HG03060 (cell line): ENCODE measurements around the gene CD164.
"Not testable (repeated sequence)": the region's sequence is repeated elsewhere in the genome, so short reads cannot be mapped to it uniquely, and the experiment has no call there.

Experiments
- ATAC-seq: cut with Tn5 transposase; IDR thresholded peaks from one replicate; pipeline ENCODE4 v1.9.1; 2021; ENCODE audit warnings: low read depth, moderate number of reproducible peaks; ENCODE audit not compliant: unreplicated experiment

The CD164 gene

GRCh38 chr6:109344226-109344625 lies 38.0 kb downstream of the CD164 start:
- ATAC-seq = no peak

GRCh38 chr6:109343518-109343917 lies 38.7 kb downstream of the CD164 start:
- ATAC-seq = no peak

- ATAC-seq = no peak
These were observed 39.4 kb downstream of the CD164 start for GRCh38 chr6:109342911-109343310.

- no peak for ATAC-seq
These were observed 39.8 kb downstream of the CD164 start for GRCh38 chr6:109342506-109342905.

DNA sequence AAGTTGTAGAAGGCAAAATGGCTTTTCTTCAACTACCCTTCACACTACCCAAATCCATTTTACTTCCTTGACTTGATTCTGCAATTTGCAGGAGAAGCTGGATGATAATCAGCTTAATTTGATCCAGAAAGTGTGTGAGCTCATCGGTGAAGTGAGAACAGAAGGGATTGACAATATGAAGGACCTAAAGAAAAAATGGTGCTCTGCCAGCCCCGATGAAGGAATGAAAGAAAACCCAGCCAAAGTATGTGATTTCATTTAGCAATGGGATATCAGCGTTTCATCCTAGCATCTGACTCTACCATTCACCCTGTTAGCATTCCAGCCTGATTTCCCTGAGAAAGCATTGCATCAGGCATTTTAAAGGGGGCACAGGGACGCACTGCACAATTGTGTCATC lies 41.5 kb downstream of the CD164 start:
- no peak for ATAC-seq

DNA sequence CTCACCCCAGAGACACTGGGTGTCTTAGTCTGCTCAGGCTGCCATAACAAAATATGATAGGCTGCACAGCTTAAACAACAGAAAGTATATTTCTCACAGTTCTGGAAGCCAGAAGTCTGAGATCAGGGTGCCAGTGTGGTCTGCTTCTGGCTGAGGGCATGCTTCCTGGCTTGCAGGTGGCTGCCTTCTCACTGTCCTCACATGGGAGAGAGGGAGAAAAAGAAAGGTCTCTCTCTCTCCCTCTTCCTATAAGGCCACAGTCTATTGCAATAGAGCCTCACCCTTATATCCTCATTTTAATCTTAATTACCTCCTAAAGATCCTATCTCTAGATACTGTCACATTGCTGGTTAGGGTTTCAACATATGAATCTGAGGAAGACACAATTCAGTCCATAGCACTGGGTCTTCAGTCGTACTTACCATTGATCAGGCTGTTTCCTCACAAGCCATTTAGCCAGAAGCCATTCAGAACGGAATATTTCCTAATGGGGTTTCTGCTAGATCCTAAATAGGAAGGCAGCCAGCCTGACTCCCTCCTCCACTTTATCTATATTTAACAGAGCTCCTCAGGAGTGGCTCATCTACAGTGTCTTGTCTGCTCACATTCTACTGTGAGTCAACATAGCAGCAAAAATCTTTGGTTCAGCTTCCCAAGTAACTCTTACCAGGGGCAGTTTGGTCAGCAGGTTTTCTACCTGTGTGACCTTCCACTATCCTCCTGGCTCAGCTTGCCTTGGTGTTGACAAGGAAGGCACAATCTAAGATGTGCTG lies 42.2 kb downstream of the CD164 start:
- ATAC-seq = no peak

GRCh38 chr6:109336221-109336961 lies 45.9 kb downstream of the CD164 start:
- ATAC-seq = no peak

DNA sequence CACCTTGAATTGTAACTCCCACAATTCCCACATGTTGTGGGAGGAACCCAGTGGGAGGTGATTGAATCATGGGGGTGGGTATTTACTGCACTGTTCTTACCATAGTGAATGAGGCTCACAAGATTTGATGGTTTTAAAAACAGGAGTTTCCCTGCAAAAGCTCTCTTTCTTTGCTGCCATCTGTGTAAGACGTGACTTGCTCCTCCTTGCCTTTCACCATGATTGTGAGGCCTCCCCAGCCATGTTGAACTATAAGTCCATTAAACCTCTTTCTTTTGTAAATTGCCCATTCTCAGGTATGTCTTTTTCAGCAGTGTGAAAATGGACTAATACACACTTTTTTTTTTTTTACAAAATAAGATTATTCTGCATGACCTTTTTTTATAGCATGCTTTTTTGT lies 48.4 kb downstream of the CD164 start:
- ATAC-seq = not testable (repeated sequence)

- no peak for ATAC-seq
These were observed 49.5 kb downstream of the CD164 start for GRCh38 chr6:109332748-109333147.

DNA sequence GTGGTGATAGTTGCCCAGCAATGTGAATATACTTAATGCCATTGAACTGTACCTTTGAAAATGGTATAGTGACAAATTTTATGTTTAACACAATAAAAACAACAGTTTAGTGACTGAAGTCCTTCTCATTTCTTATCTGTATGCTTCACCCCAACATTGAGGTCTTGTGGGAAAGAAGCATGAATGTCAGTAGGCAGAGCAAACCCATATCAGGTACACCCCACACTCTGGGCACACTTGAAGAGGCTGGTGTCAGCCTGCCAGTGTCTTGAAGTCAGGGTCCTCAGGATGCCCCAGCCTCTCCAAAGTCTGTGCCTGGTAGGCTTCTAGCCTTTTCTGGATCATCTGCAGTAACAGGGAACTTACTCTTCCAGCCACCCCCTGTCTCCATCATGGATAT lies 51.2 kb downstream of the CD164 start:
- ATAC-seq = no peak

DNA sequence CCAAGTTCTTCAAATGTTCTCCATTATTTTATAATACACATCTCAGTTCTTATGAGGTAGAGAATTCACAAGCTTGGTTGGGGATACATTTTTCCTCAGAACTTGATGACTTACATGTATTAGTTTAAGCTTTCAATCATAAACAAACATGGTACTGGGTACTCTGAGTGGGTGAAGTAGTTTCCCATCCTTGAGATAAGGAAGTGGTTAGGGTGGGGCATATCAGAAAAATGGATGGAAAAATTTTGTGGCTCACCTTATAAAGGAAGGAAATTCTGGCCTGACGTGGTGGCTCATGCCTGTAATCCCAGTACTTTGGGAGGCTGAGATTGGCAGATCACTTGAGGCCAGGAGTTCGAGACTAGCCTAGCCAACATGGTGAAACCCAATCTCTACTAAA lies 52.0 kb downstream of the CD164 start:
- ATAC-seq = no peak

GRCh38 chr6:109328629-109329028 lies 53.6 kb downstream of the CD164 start:
- ATAC-seq = no peak

DNA sequence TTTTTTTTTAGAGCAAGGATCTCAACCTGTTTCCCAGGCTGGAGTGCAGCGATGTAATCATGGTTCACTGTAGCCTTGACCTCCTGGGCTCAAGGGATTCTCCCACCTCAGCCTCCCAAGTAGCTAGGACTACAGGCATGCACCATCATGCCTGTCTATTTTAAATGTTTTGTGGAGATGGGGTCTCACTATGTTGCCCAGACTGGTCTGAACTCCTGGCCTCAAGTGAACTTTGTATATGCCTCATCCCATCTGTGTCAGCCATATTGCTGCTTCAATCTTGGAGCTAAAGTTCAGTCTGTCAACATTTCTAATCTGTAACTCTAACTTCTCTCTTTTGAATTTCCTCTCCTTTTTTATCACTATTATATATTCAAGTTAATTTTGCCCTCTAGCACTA lies 54.3 kb downstream of the CD164 start:
- ATAC-seq = no peak

- ATAC-seq = no peak
These were observed 54.8 kb downstream of the CD164 start for GRCh38 chr6:109327491-109327890.

- no peak for ATAC-seq
These were observed 55.9 kb downstream of the CD164 start for GRCh38 chr6:109326351-109326750.

GRCh38 chr6:109325400-109325801 lies 56.9 kb downstream of the CD164 start:
- ATAC-seq = no peak

DNA sequence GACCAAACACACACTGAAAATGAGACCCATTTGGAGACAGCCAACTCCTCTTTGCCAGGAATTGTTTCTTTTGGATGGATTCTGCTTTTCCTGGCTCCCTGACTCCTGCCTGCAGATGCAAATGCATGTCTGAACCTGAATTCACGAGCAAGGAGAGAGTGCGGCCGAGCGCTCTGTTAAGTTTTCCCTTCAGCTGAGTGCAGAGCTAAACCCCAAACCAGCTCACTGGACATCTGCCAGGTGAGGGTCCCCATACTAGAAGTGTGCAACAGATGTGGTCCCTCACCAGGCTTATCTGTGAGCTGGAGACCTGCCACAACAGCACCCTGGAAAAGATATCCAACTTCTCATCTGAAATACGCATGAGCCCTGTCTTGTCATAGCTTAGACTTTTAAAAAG lies 59.0 kb downstream of the CD164 start:
- ATAC-seq = no peak

- no peak for ATAC-seq
These were observed 59.4 kb downstream of the CD164 start for GRCh38 chr6:109322825-109323224.

GRCh38 chr6:109321752-109322151 lies 60.5 kb downstream of the CD164 start:
- ATAC-seq = no peak

- no peak for ATAC-seq
These were observed 62.2 kb downstream of the CD164 start for GRCh38 chr6:109320072-109320471.

DNA sequence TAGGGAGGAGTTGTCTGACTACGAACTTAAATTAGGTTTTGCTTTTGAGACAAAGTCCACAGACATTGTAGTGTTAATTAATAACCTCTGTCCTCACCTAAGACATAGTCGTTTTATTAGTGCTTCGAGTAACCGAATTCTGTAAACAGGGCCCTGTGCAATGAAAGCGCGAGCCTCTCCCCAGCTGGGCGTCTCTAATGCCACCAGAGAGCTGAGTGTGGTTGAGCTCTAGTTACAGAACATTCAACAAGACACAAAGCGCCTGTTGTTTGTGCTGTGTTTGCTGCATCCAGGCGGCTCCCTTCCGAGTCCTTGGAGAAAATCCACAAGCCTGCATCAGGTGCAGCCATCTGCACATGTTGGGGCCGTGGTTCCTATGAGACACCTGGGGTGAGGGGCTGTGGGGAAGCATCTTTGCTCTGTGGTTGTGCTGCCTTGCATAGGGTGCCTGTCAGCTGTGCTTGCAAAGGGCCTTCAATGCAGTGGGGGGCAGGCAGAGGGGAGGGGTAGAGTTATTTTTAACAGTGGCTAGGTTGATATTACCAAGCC lies 63.9 kb downstream of the CD164 start:
- ATAC-seq = no peak

DNA sequence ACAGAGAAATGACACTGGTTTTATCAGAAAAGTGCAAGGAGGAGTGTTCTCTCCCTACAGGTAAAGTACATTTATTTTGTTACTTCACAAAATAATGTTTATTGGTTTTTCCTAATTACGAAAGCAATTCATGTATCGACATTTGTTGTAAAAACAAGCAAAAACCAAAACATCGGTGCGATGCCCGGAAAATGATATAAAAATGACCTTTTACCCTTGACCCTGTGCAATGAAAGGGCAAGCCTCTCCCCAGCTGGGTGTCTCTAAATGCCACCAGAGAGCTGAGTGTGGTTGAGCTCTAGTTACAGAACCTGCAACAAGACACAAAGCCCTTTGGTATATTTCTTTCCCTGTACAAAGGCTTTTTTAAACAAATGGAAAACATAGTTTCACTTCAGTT lies 65.4 kb downstream of the CD164 start:
- no peak for ATAC-seq
